Mucosa of descending colon (tissue), 3 donors: ENCODE measurements around the gene CAV1. TPM values are rescaled to one million over a fixed set of nuclear protein-coding genes. Genes with fewer than 3 reads are reported as not detected.
A peak's percentile ranks its signal among the peaks of the same experiment; 100 is the strongest.

Source experiments
- ATAC-seq: fragments of 200-7000 bp; cut with Tn5 transposase; one replicate; pipeline ENCODE4 v1.9.1; 2020; ENCODE audit warnings: mild to moderate bottlenecking, moderate library complexity
- DNase-seq, 3 donors: peaks; one replicate each; pipeline ENCODE4 v3.0.0-alpha.2; 2020
- H3K36me3 ChIP-seq: fragments of 200-600 bp; one replicate; pipeline ENCODE4 v1.8.0; 2021; ENCODE audit warnings: low read depth, mild to moderate bottlenecking
- H3K4me1 ChIP-seq: fragments of 200-600 bp; one replicate; pipeline ENCODE4 v1.8.0; 2021; ENCODE audit warnings: low read depth, mild to moderate bottlenecking
- H3K4me3 ChIP-seq: fragments of 200-600 bp; one replicate; pipeline ENCODE4 v1.8.0; 2021; ENCODE audit warnings: mild to moderate bottlenecking
- H3K9me3 ChIP-seq: fragments of 200-600 bp; one replicate; pipeline ENCODE4 v1.8.0; 2021; ENCODE audit warnings: mild to moderate bottlenecking
- CTCF ChIP-seq: fragments of 200-600 bp; IDR thresholded peaks from one replicate; pipeline ENCODE4 v1.8.0; 2022; ENCODE audit warnings: antibody characterized with exemption, mild to moderate bottlenecking
- intact Hi-C, 2 donors: fragments of 100-400 bp; cut with DNase I in 1 of 2; cut with micrococcal nuclease in 1 of 2; formaldehyde crosslinking; loops; one replicate each; pipeline versions ENCODE4 v1.11.0 to v1.11.1; 2022; cut with DNase I, micrococcal nuclease
- total RNA-seq, 3 donors: library from RNA; stranded (reverse); fragmentation: NEBNext Ultra II Directional in 2 of 3; extraction: Animal tissue kit (Norgen Biotek cat#: 25700) in 2 of 3; gene quantifications; one replicate each; pipeline versions ENCODE4 v1.2.1 to v1.2.4, GENCODE V29; 2021 to 2023
- donor health status: DM: no; HTN: no; CAD: no; lungs with moderate emphysema.
- donor health status: DM: no; HTN: no; CAD: no.
- donor health status: DM: no; HTN: yes; CAD: no.

Gene CAV1
- total RNA-seq, 3 donors from 2014 or later, result 17.9 to 248 (median 46.1) TPM

DNA sequence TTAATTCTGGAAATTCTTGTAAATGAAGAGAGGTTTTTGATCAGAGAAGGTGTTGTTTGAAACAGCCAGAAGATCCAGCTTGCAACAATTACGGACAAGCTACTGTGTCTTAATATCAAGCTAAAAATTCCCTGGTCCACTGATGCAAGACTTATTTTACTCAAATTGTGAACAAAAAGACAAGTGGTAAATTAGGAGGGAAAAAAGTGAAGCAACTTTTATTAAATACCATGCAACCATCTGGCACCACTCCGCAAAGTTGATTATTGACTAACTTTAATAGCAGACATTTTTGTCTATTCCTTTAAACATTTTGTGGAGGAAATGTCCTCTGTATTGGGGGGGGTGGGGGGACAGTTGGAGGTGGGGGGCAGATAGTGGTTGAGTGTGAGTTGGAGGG lies 30.4 kb upstream of the CAV1 start:
- no peak overlapping the region for H3K4me3 ChIP-seq
- DNase-seq (no peak), ATAC-seq (no peak)
- peaks cover 4% of the 10 kb centered on the region for H3K4me1 ChIP-seq
- H3K36me3 ChIP-seq, result no peaks in the 10 kb centered on the region
- no peak for TF ChIP-seq CTCF
- intact Hi-C loops, result no loop called here
- no peaks in the 10 kb centered on the region for H3K9me3 ChIP-seq

- H3K4me3 ChIP-seq, result no peak overlapping the region
- H3K9me3 ChIP-seq, result no peaks in the 10 kb centered on the region
- no peak for ATAC-seq
- intact Hi-C loops, result no loop called here
- H3K36me3 ChIP-seq, result no peaks in the 10 kb centered on the region
- no peak for DNase-seq
- peaks cover 6% of the 10 kb centered on the region for H3K4me1 ChIP-seq
- TF ChIP-seq CTCF, result no peak
Observed at GRCh38 chr7:116495736-116496135, 29.1 kb upstream of the CAV1 start.

DNA sequence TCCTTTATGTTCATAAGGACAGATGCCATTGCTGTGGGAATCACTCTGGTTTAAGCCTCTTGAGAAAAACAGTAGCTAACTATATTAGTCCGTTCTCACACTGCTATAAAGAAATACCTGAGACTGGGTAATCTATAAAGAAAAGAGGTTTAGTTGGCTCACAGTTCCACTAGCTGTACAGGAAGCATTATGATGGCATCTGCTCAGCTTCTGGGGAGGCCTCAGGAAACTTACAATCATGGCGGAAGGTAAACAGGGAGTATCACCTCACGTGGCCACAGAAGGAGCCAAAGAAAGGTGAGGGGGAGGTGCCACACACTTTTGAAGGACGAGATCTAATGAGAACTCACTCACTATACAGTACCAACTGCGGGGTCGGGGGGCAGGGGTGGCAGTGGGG lies 28.2 kb upstream of the CAV1 start:
- H3K4me3 ChIP-seq, result no peak overlapping the region
- DNase-seq, result no peak
- H3K9me3 ChIP-seq, result no peaks in the 10 kb centered on the region
- intact Hi-C loops, result no loop called here
- no peak for TF ChIP-seq CTCF
- ATAC-seq, result no peak
- no peaks in the 10 kb centered on the region for H3K36me3 ChIP-seq
- peaks cover 8% of the 10 kb centered on the region for H3K4me1 ChIP-seq

DNA sequence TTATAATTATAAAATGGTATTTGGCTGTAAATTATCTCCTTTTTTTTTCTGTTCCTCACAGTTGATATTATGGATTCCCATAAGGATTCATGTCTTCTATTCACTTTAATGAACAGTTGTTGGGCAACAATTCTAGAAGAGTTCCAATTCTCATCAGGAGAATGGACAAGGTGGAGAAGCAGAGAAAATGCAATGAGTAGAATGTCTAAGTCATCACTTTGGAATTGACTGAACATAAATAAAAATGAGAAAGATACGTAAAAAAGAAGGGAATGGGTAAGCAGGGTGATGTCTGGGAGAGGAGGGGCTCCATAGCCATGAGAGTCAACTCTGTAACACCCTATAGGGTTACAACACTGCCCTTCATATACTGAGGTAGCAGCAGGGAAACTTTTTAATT lies 27.1 kb upstream of the CAV1 start:
- intact Hi-C loops, result no loop called here
- no peak overlapping the region for H3K4me3 ChIP-seq
- H3K36me3 ChIP-seq, result no peaks in the 10 kb centered on the region
- peaks cover 8% of the 10 kb centered on the region for H3K4me1 ChIP-seq
- ATAC-seq (no peak), DNase-seq (no peak)
- no peaks in the 10 kb centered on the region for H3K9me3 ChIP-seq
- no peak for TF ChIP-seq CTCF

DNA sequence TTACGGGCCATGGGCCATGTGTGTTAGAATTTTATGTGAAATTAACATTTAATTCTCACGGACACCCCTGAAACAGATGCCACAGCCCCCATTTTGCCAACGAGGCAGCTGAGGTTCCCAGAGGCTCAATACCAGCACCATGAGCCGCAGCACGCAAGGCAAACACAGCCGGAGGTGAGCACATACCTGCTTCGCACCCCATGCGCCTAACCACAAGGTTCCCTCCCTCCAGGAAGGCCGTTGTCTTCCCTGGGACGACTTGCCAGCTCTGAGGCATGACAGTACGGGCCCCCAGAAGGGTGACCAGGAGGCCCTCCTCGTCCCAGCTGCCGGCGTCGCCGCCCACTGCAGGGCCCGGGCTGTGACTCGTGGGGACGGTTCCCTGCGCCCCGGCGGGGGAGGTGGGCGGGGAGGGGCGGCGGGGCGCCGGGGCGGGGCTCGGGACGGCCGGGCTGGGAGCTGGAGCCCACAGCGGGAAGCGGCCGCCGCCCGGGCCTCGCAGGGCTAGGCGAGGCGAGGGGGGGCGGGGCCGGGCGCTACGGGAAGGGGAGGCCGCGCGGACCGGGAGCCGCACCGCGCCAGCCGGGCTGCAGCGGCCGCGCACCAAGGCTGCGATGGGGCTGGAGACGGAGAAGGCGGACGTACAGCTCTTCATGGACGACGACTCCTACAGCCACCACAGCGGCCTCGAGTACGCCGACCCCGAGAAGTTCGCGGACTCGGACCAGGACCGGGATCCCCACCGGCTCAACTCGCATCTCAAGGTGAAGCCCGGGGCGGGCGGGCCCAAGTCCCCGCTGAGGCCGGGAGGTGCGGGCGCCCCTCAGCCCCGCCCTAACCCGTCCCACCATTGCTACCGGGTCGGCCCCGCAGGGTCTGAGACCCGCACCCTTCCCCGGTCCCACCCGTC lies 25.4 kb upstream of the CAV1 start, which contains the start of gene CAV2:
Gene CAV2, plus strand, starts transcription at position 571 of the 910 bp plus-strand sequence. Its CDS starts 44 bp downstream, at position 615.
- Histone ChIP-seq H3K4me1 (peaks cover 8% of the 10 kb centered on the region), H3K9me3 (no peaks in the 10 kb centered on the region), H3K4me3 (peak within 1 kb of the TSS; percentile 22), H3K36me3 (no peaks in the 10 kb centered on the region)
- TF ChIP-seq CTCF, result no peak
- DNase-seq (peak; percentile 66 to 81 (median 68)), ATAC-seq (peak; percentile 94)
- intact Hi-C loops, result no loop called here
